Embryonic facial prominence (tissue), 1 donor: Measurements from ENCODE around the gene FAM171A1.

Source experiments
- DNase-seq: peaks from one replicate; pipeline ENCODE4 v3.0.0-alpha.2; 2016; ENCODE audit errors: extremely low spot score

Gene FAM171A1

DNA sequence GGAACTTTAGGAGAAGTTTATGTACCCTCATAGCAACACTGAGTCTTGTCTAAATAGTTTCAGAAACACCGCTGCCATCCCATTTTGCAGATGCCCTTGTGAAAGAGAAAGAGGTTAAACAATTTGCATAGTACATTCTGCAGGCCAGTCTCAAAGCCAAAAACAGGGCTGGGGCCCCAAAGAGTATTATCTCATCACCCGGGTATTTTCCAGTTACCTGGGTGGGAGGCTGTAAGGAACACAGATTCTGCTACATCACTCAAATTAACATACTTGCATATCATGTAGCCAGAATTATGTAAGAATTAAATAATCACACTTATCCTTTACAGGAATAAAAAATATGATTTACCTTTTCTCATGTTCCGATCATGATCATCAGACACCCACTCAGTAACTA lies 3.1 kb upstream of the FAM171A1 start:
- no peak for DNase-seq

DNA sequence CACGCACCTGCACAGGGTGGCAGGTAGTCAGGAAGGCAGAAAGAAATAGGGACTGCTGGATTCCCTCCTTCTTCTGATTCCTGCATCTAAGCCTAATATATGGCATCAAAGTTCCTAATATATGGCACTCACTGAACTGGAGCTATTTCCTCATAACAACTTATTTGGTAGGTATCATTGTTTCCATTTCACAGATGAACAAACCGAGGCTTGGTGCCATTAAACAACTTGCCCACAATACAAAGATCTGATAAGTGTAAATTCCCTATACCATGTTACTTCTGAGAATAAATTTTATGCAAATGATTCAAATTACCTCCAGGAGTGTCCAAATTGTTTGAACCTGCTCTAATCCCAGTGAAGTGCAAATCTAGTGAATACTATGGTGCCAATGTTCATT lies 2.1 kb upstream of the FAM171A1 start:
- DNase-seq = no peak

GRCh38 chr10:15370212-15370855 lies 755 bp downstream of the FAM171A1 start:
- no peak for DNase-seq

- DNase-seq = no peak
Measured at GRCh38 chr10:15369256-15370211, 1.6 kb downstream of the FAM171A1 start.

GRCh38 chr10:15368101-15368855 lies 2.8 kb downstream of the FAM171A1 start:
- no peak for DNase-seq

DNA sequence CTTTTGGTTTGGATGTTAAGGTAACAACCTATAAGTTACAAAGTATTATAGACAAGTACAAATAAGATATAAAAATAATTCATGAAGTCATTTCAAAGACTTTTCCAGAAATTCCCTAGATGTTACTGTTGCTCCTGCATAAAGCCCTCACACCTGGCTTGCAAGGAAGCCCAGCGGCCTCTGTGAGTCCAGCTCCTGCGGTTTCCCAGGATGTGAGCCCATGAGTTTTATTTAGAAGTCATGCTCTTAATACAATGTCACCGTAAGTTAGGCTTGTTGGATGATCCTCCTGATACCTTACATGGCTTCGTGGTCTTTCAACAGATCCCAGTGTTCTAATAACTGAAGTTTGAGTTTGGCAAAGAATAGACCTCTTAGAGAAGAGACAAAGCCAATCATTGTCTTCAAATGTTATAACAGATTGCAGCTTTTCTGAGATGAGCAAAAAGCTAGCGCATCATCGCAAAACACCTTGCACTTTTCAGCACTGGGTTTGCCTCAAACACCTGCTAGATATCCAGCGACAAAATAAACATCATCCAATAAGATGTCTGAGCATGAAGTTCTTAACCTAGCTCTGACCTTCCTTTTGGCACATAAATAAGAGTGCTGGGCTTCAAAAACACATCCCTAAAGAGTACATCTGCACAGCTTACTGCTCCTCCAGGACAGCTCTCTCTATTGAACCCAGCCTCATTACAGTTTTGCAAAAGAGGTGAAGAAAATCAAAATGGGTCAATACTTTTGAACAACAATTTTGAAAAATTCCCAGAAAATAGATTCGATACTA lies 3.6 kb downstream of the FAM171A1 start:
- no peak for DNase-seq

DNA sequence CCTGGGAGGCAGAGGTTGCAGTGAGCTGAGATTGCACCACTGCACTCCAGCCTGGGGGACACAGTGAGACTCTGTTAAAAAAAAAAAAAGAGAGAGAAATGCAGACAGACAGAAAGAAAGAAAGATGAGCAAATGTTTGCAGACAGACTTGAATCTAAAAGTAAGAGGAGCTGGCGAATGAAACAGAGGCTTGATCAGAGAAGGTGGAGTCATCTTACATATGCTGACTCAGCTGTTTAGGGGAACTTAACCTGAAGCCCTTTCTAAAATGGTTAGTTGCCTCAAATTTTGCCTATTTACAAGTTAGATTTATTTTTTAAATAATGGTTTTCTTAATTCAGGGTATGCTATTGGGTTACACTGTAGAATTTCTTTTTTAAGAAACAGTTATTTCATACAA lies 5.4 kb downstream of the FAM171A1 start:
- no peak for DNase-seq

GRCh38 chr10:15364001-15364400 lies 7.1 kb downstream of the FAM171A1 start:
- no peak for DNase-seq

DNA sequence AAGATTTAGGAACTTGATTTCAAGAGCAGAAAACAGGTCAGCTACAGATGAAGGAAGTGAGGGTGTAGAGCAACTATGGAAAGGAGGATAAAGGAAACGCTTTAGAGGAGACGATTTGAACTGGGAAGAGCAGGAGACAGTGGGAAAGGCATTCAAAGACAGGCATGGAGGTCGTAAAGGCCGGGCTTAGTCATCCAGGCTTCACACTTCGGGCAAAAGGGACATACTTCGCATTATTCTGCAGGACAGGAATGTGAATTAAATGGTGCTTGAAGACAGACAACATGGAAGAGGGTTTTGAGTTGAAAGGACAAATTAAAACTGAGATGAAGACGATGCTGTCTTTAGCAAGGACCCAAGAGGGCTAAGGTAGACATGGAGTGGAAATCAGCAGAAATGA lies 8.1 kb downstream of the FAM171A1 start:
- no peak for DNase-seq

GRCh38 chr10:15361131-15361530 lies 10.0 kb downstream of the FAM171A1 start:
- no peak for DNase-seq

DNA sequence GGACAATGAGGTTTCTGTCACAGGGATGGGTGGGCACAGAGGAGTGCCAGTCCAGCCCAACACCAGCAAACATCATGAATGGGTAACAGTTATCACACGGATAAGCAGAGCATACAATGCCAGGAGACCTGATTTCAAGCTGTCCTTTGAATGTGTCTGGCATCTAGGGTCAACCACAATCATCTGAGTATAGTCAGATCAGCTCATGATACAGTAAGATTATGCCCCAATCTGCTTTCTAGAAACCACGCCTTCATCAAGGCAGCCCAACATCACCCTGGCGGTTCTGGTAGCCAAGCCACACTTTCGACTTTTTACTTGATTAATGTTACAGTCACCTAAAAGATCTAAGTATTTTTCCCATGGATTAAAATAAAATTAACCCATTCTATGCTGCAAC lies 10.5 kb downstream of the FAM171A1 start:
- no peak for DNase-seq

- DNase-seq = no peak
Measured at GRCh38 chr10:15353471-15354017, 17.5 kb downstream of the FAM171A1 start.

DNA sequence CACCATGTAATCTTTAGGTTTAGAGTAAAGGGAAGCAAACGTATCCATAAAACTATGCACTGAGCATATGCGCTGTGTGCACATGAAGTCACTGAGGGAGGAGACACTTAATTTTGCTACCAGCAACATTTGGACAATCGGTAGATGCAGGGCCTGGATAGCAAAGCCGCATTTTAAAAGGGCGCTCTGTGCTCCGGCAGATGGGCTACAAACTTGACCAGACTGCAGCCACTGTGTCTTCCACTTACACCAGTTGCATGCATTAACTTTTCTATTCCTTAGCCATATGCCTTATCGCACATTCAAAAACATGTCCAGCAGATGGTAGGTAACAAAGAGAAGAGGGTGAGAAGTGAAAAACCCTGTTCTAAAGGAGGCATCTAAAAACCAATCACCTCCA lies 18.3 kb downstream of the FAM171A1 start:
- DNase-seq = no peak

GRCh38 chr10:15352201-15352600 lies 18.9 kb downstream of the FAM171A1 start:
- no peak for DNase-seq

- no peak for DNase-seq
Measured at GRCh38 chr10:15351099-15351820, 19.8 kb downstream of the FAM171A1 start.

- no peak for DNase-seq
Measured at GRCh38 chr10:15349112-15349511, 22.0 kb downstream of the FAM171A1 start.

DNA sequence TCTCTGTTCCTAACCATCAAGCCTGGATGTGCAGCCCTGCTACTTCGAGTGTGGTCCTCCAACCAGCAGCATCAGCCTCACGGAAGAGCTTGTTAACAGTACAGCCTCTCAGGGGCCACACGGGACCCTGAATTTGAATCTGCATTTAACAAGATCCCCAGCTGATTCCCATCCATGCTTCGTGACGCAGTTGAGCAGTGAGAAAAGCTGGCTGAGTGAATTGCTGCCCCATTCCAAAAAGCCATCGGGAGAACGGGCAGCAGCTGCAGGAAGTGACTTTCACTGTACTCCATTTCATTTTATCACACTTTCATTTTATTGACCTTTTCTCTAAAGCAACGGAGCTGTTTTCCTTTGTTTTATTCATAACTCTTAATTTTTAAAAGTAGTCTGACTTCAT lies 22.5 kb downstream of the FAM171A1 start:
- DNase-seq = no peak

DNA sequence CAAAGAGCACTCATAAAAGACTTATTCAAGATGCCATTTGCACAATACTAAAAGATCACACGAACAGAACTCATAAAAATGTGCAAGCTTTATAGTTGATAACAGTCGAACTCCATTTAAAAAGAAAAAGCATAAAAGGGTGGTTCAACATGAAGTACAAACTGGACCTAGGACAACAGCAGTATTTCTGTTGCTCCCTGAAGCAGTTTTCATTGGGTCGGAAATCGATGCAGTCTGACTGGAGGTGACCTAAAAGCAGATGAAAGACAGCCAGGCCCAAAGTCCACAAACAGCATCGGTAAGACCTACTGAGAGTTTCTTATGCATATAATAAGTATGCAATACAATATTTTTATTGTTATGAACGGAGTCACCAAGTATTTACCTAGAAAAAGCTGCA lies 23.9 kb downstream of the FAM171A1 start:
- DNase-seq = no peak

DNA sequence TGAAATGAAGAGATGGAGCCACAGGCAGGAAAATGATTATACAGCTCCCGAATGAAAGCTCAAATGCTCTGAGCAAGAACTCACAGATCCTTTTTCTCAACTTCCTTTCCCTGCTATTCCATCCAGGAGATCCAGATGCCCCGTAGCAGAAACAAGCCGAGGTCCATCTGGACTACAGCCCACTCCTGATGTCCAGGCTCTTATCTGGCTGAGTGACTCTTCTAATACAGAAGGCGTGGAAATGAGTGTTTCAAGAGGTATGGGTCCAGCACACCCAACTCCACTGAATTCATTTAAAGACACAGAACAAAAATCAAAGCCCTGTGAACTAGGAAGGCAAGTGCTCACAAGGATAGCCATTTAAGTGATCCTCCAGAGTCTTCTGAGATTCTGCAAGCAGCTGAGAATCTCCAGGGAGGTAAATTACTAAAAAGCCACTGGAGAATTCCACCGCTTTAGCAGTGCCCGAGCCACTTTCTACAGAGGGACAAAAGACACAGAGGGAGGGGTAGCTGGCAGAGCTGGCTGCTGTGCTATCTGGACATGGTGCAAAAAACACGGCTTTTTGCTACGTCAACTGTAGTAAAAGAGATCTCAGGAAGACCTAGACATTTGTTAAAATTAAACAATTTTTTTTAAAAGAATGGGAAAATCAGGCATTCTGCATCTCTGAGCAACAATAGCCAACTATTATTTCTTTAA lies 24.5 kb downstream of the FAM171A1 start:
- DNase-seq = no peak

- no peak for DNase-seq
Measured at GRCh38 chr10:15345450-15345849, 25.6 kb downstream of the FAM171A1 start.
